ENCODE measurements around the gene GZMM. TPM values are rescaled to one million over a fixed set of nuclear protein-coding genes. Genes with fewer than 3 reads are reported as not detected.
A peak's percentile ranks its signal among the peaks of the same experiment; 100 is the strongest.

Gene GZMM
- total RNA-seq, 1 donor from 2014 or later, result not detected

DNA sequence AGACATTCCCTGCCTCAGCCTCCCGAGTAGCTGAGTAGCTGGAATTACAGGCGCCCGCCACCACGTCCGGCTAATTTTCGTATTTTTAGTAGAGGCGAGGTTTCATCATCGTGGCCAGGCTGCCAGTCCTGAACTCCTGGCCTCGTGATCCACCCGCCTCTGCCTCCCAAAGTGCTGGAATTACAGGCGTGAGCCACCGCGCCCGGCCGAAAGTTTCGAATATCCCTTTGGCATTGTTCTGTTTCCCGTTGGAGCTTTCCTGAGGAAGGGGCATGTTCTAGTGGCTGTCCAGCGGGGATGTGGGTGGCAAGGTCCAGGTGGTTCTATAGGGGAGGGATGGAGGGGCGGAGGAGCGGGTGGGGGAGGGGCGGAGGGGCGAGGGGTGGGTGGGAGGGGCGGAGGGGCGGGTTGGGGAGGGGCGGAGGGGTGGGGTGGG lies 26.4 kb downstream of the GZMM start:
- H3K9me3 ChIP-seq (replicated peaks), result no peaks in the 10 kb centered on the region
- H3K36me3 ChIP-seq, result no peaks in the 10 kb centered on the region
- peaks cover 42% of the 10 kb centered on the region for H3K4me1 ChIP-seq
- DNase-seq, result no peak
- intact Hi-C loops (cut with micrococcal nuclease), result no loop called here
- no peaks in the 10 kb centered on the region for H3K27me3 ChIP-seq (ENCODE audit: low read depth)
- H3K27ac ChIP-seq (replicated peaks), result no peak overlapping the region
- no peak overlapping the region for H3K4me3 ChIP-seq
- TF ChIP-seq, protein P1, sequence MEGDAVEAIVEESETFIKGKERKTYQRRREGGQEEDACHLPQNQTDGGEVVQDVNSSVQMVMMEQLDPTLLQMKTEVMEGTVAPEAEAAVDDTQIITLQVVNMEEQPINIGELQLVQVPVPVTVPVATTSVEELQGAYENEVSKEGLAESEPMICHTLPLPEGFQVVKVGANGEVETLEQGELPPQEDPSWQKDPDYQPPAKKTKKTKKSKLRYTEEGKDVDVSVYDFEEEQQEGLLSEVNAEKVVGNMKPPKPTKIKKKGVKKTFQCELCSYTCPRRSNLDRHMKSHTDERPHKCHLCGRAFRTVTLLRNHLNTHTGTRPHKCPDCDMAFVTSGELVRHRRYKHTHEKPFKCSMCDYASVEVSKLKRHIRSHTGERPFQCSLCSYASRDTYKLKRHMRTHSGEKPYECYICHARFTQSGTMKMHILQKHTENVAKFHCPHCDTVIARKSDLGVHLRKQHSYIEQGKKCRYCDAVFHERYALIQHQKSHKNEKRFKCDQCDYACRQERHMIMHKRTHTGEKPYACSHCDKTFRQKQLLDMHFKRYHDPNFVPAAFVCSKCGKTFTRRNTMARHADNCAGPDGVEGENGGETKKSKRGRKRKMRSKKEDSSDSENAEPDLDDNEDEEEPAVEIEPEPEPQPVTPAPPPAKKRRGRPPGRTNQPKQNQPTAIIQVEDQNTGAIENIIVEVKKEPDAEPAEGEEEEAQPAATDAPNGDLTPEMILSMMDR (IDR thresholded peaks at IDR 0.05; ENCODE audit: borderline replicate concordance), result no peak

- intact Hi-C loops (cut with micrococcal nuclease), result no loop called here
- peak overlapping the region; percentile 98 for H3K27ac ChIP-seq (replicated peaks)
- TF ChIP-seq, protein P1 (IDR thresholded peaks at IDR 0.05; ENCODE audit: borderline replicate concordance), result no peak
- H3K4me3 ChIP-seq, result peak overlapping the region; percentile 100
- H3K4me1 ChIP-seq, result peaks cover 50% of the 10 kb centered on the region
- DNase-seq, result no peak
- H3K27me3 ChIP-seq (ENCODE audit: low read depth), result no peaks in the 10 kb centered on the region
- H3K9me3 ChIP-seq (replicated peaks), result no peaks in the 10 kb centered on the region
- no peaks in the 10 kb centered on the region for H3K36me3 ChIP-seq
Measured at GRCh38 chr19:570937-571565, 27.2 kb downstream of the GZMM start.

DNA sequence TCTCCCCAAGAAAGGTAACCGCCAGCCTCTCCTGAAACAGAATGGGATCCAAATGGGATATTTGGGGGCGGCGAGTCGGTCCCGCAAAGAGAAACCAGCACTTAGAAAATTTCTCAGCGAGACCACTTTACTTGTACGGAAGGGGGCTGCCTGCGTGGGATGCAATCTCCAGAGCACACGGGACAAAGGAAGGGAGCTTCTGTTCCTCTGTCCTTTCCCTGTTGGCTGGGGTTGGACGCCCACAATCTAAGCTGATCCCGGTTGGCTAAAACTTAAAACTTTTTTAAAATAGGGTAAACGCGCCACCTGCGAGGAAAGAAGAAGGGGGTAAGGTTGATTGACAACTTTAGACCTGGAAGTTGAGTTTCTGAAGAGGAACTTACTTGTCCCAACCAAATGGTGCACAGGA lies 27.7 kb downstream of the GZMM start:
- Histone ChIP-seq H3K27ac (replicated peaks) (peak overlapping the region; percentile 98), H3K9me3 (replicated peaks) (no peaks in the 10 kb centered on the region), H3K27me3 (ENCODE audit: low read depth) (no peaks in the 10 kb centered on the region), H3K36me3 (no peaks in the 10 kb centered on the region), H3K4me1 (peaks cover 55% of the 10 kb centered on the region), H3K4me3 (peak overlapping the region; percentile 100)
- intact Hi-C loops (cut with micrococcal nuclease), result no loop called here
- TF ChIP-seq, protein P1 (IDR thresholded peaks at IDR 0.05; ENCODE audit: borderline replicate concordance), result no peak
- DNase-seq, result no peak

DNA sequence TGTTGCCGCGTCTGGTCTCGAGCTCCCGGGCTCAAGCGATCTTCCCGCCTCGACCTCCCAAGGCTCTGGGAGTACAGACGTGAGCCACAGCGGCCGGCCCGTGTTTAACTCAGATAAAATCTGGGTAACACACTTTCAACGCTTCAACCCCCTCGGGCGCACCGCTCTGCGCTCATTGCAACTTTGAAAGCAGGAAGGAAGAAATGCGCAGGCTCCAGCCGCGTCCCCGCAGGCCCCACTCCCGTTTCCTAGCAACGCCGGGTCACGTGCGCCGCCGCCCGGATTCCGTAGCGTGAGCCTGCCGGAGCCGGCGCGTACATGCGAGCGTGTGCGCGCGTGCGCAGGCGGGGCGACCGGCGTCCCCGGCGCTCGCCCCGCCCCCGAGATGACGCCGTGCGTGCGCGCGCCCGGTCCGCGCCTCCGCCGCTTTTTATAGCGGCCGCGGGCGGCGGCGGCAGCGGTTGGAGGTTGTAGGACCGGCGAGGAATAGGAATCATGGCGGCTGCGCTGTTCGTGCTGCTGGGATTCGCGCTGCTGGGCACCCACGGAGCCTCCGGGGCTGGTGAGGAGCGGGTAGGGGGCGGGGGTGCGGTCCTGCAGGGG lies 28.4 kb downstream of the GZMM start, which contains the start of gene BSG:
BSG (plus strand) TSS at position 457 of the 603 bp plus-strand sequence; CDS start at position 496, 39 bp downstream.
- no peaks in the 10 kb centered on the region for H3K27me3 ChIP-seq (ENCODE audit: low read depth)
- peak within 1 kb of the TSS; percentile 100 for H3K4me3 ChIP-seq
- TF ChIP-seq, protein P1 (IDR thresholded peaks at IDR 0.05; ENCODE audit: borderline replicate concordance), result no peak
- peak within 1 kb of the TSS; percentile 98 for H3K27ac ChIP-seq (replicated peaks)
- peaks cover 61% of the 10 kb centered on the region for H3K4me1 ChIP-seq
- intact Hi-C loops (cut with micrococcal nuclease), result no loop called here
- no peaks in the 10 kb centered on the region for H3K9me3 ChIP-seq (replicated peaks)
- peak; percentile 98 for DNase-seq
- no peaks in the 10 kb centered on the region for H3K36me3 ChIP-seq

DNA sequence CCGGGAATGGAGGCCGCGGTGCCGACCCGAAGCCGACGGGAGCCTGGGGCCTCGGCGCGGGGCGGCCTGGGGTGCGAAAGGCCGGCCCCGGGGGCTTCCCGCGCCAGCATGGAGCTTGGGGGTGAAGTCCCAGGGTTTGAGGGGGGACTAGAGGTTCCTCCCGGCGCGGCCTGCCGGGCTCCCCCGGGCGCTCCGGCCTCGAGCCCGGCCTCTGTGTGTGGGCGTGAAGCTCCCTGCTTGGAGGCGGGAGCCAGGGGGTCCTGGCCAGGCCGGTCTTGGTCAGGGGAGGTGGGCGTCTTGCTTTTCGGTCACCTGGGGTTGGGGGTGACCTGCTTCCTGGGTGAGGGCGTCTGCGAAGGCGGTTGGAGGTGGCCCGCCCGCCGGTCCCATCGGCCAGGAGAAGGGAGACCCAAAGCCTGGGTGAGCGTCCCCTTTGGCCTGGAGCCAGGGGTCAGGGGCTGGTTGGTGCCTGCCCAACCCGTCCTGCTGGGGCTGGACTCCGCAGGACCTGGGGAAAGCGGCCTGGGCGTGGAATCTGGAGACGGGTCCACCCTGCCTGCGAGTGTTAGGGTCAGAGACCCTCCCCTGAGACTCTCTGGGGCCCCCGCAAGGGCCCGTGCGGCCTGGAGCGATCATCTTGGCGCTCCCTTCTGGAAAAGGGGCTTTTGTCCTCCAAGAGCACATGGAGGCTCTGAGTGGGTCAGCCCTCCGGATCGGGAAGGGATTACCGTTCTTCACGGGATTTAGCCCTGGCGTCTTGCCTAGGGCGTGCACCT lies 29.1 kb downstream of the GZMM start:
- H3K27ac ChIP-seq (replicated peaks), result peak overlapping the region; percentile 98
- intact Hi-C loops (cut with micrococcal nuclease), result no loop called here
- H3K4me3 ChIP-seq, result peak overlapping the region; percentile 100
- peaks cover 2% of the 10 kb centered on the region for H3K36me3 ChIP-seq
- no peaks in the 10 kb centered on the region for H3K9me3 ChIP-seq (replicated peaks)
- H3K4me1 ChIP-seq, result peaks cover 68% of the 10 kb centered on the region
- no peaks in the 10 kb centered on the region for H3K27me3 ChIP-seq (ENCODE audit: low read depth)
- DNase-seq, result peak; percentile 43
- TF ChIP-seq, protein P1 (IDR thresholded peaks at IDR 0.05; ENCODE audit: borderline replicate concordance), result no peak
